Stimulated activated CD4-positive, alpha-beta T cell treated with anti-CD3 and anti-CD28 coated beads, Interleukin-15, amount 100 ng/mL, for 24 hours (primary cell): ENCODE results near the gene HBE1.
"Not testable (repeated sequence)": the region's sequence is repeated elsewhere in the genome, so short reads cannot be mapped to it uniquely, and the experiment has no call there.

Experiments used
- DNase-seq: peaks from one replicate; pipeline ENCODE4 v3.0.0-alpha.2; 2020

The HBE1 gene

DNA sequence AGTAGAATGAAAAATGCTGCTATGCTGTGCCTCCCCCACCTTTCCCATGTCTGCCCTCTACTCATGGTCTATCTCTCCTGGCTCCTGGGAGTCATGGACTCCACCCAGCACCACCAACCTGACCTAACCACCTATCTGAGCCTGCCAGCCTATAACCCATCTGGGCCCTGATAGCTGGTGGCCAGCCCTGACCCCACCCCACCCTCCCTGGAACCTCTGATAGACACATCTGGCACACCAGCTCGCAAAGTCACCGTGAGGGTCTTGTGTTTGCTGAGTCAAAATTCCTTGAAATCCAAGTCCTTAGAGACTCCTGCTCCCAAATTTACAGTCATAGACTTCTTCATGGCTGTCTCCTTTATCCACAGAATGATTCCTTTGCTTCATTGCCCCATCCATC lies 14.9 kb upstream of the HBE1 start:
- DNase-seq = no peak

DNA sequence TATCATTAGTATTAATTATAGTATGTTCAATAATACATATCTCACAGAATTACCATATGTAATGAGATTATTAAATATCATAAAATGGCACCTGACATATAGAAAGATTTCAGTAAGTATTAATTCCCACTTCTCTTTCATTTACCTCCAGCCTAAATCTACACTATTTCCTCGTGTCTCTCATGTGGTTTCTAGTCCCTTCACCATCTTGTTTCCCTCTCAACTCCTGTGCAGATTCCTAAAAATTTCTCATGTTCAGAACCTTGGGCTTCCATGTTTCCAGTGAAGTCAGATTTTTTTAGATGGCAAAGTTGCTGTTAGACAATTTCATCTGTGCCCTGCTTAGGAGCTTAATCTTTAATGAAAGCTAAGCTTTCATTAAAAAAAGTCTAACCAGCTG lies 14.1 kb upstream of the HBE1 start:
- DNase-seq = no peak

- DNase-seq = no peak
These were observed 13.3 kb upstream of the HBE1 start for GRCh38 chr11:5283086-5283485.

GRCh38 chr11:5282628-5283027 lies 12.9 kb upstream of the HBE1 start:
- DNase-seq = no peak

GRCh38 chr11:5281596-5281995 lies 11.9 kb upstream of the HBE1 start:
- no peak for DNase-seq

DNA sequence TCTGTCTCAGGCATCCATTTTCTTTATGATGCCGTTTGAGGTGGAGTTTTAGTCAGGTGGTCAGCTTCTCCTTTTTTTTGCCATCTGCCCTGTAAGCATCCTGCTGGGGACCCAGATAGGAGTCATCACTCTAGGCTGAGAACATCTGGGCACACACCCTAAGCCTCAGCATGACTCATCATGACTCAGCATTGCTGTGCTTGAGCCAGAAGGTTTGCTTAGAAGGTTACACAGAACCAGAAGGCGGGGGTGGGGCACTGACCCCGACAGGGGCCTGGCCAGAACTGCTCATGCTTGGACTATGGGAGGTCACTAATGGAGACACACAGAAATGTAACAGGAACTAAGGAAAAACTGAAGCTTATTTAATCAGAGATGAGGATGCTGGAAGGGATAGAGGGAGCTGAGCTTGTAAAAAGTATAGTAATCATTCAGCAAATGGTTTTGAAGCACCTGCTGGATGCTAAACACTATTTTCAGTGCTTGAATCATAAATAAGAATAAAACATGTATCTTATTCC lies 10.9 kb upstream of the HBE1 start:
- DNase-seq = peak; percentile 23

DNA sequence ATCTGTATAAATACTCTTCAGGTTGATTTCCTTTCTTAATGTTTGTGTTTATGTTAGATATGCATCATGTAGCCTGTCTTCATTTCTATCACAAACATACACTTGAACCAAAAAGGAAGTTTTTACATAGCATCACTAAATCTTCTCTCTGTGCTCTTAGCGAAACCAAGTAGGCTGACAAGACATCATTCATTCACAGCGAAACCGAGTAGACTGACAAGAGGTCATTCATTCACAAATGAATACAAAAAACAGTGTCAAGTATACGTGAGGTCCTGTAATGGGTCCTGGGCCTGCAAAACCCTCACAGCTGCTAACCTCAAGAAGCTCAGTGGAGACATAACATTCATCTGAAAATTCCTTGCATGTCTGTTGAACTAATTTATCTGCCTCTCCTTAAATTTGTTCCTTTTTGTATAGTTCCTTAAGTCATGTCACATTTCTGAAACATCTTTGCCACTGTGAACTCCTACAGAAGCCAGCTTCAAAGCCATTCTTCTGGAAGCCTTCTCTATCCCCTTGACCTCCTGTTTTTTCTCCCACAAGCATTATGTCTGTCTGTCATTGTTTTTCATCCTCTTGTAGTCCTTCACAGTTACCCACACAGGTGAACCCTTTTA lies 9.8 kb upstream of the HBE1 start:
- no peak for DNase-seq

GRCh38 chr11:5277807-5278382 lies 8.2 kb upstream of the HBE1 start:
- no peak for DNase-seq

GRCh38 chr11:5276697-5277096 lies 7.0 kb upstream of the HBE1 start:
- DNase-seq = no peak

GRCh38 chr11:5275369-5276110 lies 5.8 kb upstream of the HBE1 start:
- DNase-seq = no peak

GRCh38 chr11:5274395-5274794 lies 4.7 kb upstream of the HBE1 start:
- DNase-seq = no peak

DNA sequence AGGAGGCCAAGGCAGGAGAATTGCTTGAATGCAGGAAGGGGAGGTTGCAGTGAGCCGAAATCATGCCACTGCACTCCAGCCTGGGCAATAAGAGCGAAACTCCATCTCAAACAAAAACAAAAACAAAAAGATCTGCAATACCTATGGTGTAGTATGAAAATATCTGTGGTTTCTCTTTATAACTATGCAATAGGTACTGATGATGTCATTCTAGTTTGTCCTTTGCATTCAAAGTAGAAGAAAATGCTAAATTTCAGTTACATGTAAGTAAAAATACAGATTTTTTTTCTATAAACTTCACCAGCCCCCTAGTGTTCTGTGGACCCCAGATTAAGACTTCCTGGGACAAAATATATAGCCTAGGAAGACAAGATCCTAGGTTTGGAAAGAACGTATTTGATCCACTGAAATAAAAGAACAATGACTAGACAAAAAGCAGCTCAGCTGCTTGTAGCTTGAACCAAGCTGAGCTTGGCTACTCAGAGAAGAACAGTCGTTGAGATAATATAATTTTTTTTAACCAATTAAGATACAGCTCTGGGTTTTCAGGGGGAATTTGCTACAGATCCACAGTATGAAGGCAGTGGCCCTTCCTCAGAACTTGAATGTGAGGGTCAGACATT lies 2.8 kb upstream of the HBE1 start:
- DNase-seq = no peak

GRCh38 chr11:5267033-5267563 lies 2.6 kb downstream of the HBE1 start:
- DNase-seq = no peak

DNA sequence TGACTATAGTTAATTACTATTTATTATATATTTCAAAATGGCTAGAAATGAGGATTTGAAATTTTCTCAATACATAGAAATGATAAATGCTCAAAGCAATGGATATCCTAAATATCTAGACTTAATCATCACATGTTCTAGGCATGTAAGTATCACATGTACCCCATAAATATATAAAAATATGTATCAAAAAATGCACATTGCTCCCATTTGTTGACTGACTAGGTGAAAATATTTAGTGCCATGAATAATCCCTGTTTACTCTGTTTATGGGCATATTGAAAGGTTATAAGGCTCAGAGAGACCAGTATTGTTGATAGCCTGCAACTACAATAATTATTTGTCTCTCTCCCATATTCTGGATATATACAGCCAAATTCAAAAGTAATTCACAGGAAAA lies 3.1 kb downstream of the HBE1 start:
- DNase-seq = no peak

GRCh38 chr11:5265832-5266231 lies 3.9 kb downstream of the HBE1 start:
- DNase-seq = no peak

- no peak for DNase-seq
These were observed 11.0 kb downstream of the HBE1 start for GRCh38 chr11:5258543-5259262.

- no peak for DNase-seq
These were observed 12.4 kb downstream of the HBE1 start for GRCh38 chr11:5257296-5257695.

- DNase-seq = not testable (repeated sequence)
These were observed 14.9 kb downstream of the HBE1 start, which contains the start of gene HBG2 for GRCh38 chr11:5254646-5255413. TSS of gene HBG2 (minus strand) at chr11:5254781. CDS start at chr11:5254728, 53 bp downstream.

- DNase-seq = not testable (repeated sequence)
These were observed 15.7 kb downstream of the HBE1 start for GRCh38 chr11:5254023-5254422.

GRCh38 chr11:5253440-5253839 lies 16.3 kb downstream of the HBE1 start:
- not testable (repeated sequence) for DNase-seq

GRCh38 chr11:5252919-5253265 lies 16.9 kb downstream of the HBE1 start:
- DNase-seq = no peak
